GM18508 (cell line): ENCODE measurements around the gene NUP210.
A peak's percentile ranks its signal among the peaks of the same experiment; 100 is the strongest.

Experiments
- ATAC-seq: cut with Tn5 transposase; IDR thresholded peaks from one replicate; pipeline ENCODE4 v1.9.1; 2021; ENCODE audit warnings: moderate number of reproducible peaks; ENCODE audit not compliant: insufficient read depth, unreplicated experiment

The NUP210 gene

GRCh38 chr3:13332740-13333139 lies 87.4 kb downstream of the NUP210 start:
- ATAC-seq = no peak

- peak; percentile 84 for ATAC-seq
Observed at GRCh38 chr3:13332158-13332557, 88.0 kb downstream of the NUP210 start.

- ATAC-seq = no peak
Observed at GRCh38 chr3:13329746-13330145, 90.4 kb downstream of the NUP210 start.

GRCh38 chr3:13325892-13326443 lies 94.2 kb downstream of the NUP210 start:
- no peak for ATAC-seq

GRCh38 chr3:13324835-13325501 lies 95.2 kb downstream of the NUP210 start:
- no peak for ATAC-seq

- ATAC-seq = no peak
Observed at GRCh38 chr3:13323822-13324221, 96.3 kb downstream of the NUP210 start.

GRCh38 chr3:13322324-13322723 lies 97.8 kb downstream of the NUP210 start:
- no peak for ATAC-seq

GRCh38 chr3:13319564-13320220 lies 100.4 kb downstream of the NUP210 start:
- ATAC-seq = no peak

GRCh38 chr3:13318626-13319470 lies 101.3 kb downstream of the NUP210 start:
- ATAC-seq = no peak

- no peak for ATAC-seq
Observed at GRCh38 chr3:13317596-13318320, 102.4 kb downstream of the NUP210 start.

- no peak for ATAC-seq
Observed at GRCh38 chr3:13316603-13317002, 103.5 kb downstream of the NUP210 start.

- no peak for ATAC-seq
Observed at GRCh38 chr3:13314877-13315276, 105.2 kb downstream of the NUP210 start.

GRCh38 chr3:13313813-13314212 lies 106.3 kb downstream of the NUP210 start:
- no peak for ATAC-seq

GRCh38 chr3:13309004-13309403 lies 111.1 kb downstream of the NUP210 start:
- ATAC-seq = no peak

GRCh38 chr3:13308380-13308801 lies 111.7 kb downstream of the NUP210 start:
- ATAC-seq = no peak

- no peak for ATAC-seq
Observed at GRCh38 chr3:13307041-13307440, 113.1 kb downstream of the NUP210 start.

GRCh38 chr3:13305623-13306022 lies 114.5 kb downstream of the NUP210 start:
- ATAC-seq = no peak

GRCh38 chr3:13303410-13303809 lies 116.7 kb downstream of the NUP210 start:
- no peak for ATAC-seq

GRCh38 chr3:13301286-13301987 lies 118.7 kb downstream of the NUP210 start:
- no peak for ATAC-seq
